ENCODE measurements around the gene KLK2.

The KLK2 gene

DNA sequence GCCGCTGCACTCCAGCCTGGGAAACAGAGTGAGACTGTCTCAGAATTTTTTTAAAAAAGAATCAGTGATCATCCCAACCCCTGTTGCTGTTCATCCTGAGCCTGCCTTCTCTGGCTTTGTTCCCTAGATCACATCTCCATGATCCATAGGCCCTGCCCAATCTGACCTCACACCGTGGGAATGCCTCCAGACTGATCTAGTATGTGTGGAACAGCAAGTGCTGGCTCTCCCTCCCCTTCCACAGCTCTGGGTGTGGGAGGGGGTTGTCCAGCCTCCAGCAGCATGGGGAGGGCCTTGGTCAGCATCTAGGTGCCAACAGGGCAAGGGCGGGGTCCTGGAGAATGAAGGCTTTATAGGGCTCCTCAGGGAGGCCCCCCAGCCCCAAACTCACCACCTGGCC lies at the start of gene KLK2:
TSS of gene KLK2 (plus strand) at position 384 of the 400 bp plus-strand sequence. CDS start 35 bp downstream, outside the sequence.
- TF ChIP-seq, protein P1, sequence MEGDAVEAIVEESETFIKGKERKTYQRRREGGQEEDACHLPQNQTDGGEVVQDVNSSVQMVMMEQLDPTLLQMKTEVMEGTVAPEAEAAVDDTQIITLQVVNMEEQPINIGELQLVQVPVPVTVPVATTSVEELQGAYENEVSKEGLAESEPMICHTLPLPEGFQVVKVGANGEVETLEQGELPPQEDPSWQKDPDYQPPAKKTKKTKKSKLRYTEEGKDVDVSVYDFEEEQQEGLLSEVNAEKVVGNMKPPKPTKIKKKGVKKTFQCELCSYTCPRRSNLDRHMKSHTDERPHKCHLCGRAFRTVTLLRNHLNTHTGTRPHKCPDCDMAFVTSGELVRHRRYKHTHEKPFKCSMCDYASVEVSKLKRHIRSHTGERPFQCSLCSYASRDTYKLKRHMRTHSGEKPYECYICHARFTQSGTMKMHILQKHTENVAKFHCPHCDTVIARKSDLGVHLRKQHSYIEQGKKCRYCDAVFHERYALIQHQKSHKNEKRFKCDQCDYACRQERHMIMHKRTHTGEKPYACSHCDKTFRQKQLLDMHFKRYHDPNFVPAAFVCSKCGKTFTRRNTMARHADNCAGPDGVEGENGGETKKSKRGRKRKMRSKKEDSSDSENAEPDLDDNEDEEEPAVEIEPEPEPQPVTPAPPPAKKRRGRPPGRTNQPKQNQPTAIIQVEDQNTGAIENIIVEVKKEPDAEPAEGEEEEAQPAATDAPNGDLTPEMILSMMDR (IDR thresholded peaks at IDR 0.05; ENCODE audit: insufficient read depth, low read depth, low read length, missing control alignments) = no peak
- DNase-seq (ENCODE audit: low read depth) = no peak
- no peak within 1 kb of the TSS for H3K4me3 ChIP-seq (ENCODE audit: low read length)

DNA sequence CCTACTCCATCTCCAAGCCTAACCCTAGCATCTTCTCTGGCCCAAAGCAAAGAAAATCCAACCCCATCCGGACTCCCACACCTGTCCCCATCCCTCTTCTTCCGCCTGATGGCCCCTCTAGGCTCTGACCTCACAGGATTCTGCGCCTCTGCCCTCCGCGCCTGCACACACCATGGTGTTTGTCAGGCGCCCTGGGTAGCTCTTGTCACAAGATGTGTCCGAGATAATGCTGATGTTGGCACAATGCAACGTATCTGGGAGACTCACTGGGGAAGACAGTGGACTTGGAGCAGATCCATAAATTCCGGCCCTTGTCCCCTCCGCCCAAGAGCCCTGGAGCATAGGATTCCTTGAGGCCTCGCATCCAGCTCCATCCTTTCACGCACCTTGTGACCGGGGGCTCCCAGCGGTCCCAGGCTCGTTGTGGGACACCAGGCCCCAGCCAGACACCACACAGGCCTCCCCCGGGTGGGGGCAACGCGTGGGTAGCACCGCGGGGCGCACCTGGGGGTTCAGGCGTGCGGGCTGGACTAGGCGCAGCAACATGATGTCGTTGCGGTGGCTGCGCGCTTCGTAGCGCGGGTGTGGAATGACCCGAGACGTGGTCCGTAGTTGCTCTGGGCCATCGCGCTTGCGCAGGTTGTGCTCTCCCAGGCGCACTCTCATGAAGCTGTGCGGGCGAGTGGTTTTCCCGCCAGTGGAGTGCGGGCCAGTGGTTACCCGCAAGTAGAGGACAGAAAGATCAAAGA lies 46.6 kb upstream of the KLK2 start:
- DNase-seq (ENCODE audit: low read depth) = no peak
- TF ChIP-seq, protein P1 (IDR thresholded peaks at IDR 0.05; ENCODE audit: insufficient read depth, low read depth, low read length, missing control alignments) = no peak
- no peak overlapping the region for H3K4me3 ChIP-seq (ENCODE audit: low read length)

DNA sequence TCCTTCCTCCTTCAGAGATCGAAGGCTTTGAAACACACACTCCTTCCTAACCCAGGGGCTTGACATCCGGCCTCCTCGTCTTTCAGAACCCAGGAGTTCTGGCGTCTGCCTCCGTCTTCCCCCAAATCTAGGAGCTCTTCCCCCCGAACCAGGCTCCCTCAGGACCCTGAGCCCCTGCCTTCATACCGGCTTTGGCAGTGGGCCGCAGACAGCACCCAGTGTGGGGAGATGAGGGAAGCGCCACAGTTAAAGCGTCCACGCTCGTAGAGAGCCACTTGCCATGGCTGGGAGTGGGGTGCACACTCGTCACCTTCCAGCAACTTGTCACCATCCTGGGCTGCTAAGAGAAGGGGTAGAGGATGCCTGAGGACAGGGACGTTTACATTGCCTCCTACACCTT lies 45.8 kb upstream of the KLK2 start:
- TF ChIP-seq, protein P1 (IDR thresholded peaks at IDR 0.05; ENCODE audit: insufficient read depth, low read depth, low read length, missing control alignments) = no peak
- no peak for DNase-seq (ENCODE audit: low read depth)

DNA sequence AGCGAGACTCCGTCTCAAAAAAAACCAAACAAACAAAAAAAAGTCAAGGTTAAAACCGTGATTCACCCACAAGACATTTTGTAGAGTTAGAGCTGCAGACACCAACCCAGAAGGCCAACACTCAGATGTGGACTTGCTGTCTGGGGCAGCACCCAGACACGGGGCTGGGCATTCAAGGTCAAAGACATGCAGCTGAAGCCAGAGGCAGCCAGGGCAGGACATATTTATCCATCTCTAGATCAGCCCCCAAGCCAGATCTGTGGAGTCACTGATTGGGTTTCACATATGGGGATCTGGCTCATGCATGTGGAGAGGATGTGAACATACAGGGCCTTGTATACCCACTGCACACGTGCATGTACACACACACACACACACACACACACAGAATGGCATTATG lies 43.4 kb upstream of the KLK2 start:
- no peak for DNase-seq (ENCODE audit: low read depth)
- no peak overlapping the region for H3K4me3 ChIP-seq (ENCODE audit: low read length)
- TF ChIP-seq, protein P1 (IDR thresholded peaks at IDR 0.05; ENCODE audit: insufficient read depth, low read depth, low read length, missing control alignments) = no peak

More for the DNA sequence above, 45.8 kb upstream of the KLK2 start:
- no peak overlapping the region for H3K4me3 ChIP-seq (ENCODE audit: low read length)

DNA sequence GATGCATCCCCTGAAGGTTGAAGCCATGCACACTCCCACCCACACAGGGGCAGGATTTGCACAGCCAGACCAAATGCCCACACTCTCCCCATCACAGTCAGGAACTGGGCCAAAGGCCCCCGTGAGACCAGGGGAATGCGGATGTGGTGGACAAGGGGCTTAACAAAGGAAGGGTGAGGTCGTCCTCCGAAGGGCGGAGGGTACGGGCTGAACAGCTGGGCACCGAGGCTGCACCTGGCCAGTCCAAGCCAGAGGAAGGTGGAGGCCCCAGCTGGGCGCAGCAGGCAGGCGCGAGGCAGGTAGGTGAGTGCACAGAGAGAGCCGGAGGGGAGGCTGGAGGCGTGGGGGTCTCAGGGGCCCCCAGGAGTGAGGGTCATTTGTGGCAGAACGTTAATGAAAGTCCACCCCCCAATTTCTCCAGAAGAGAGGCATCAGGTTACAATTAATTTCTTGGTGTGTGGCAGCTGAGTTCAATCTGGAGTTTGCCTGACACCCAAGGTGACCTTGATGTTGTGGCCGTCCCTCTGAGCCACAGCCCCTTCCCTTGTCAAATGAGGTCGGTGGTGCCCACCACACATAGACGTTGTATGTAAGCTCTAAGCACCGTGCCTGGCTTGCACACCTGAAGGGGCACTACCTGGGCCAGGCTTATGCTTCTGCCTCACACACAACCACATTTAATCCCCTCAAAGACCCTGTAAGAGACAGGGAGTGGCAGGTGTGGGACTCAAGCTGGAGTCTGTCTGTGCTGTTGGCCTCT lies 42.8 kb upstream of the KLK2 start:
- H3K4me3 ChIP-seq (ENCODE audit: low read length) = no peak overlapping the region
- TF ChIP-seq, protein P1 (IDR thresholded peaks at IDR 0.05; ENCODE audit: insufficient read depth, low read depth, low read length, missing control alignments) = no peak
- DNase-seq (ENCODE audit: low read depth) = no peak

DNA sequence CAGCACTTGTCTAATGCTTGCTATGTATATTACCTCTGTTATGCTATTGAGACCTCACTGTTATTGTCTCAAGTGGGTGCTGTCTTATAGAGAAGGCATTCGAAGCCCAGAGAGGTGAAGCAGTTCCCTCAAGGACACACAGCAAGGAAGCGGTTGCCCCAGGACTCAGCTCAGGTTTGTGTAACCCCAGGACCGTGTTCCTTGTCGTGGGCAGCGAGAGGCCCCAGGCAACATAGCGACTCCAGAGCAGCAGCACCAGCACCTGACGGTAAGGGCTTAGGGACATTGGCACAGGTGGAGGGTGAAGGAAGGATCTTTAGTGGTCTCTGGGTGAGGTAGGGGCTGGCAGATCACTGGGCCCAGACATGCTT lies 42.2 kb upstream of the KLK2 start:
- H3K4me3 ChIP-seq (ENCODE audit: low read length) = no peak overlapping the region
- no peak for DNase-seq (ENCODE audit: low read depth)
- TF ChIP-seq, protein P1 (IDR thresholded peaks at IDR 0.05; ENCODE audit: insufficient read depth, low read depth, low read length, missing control alignments) = no peak
